Measurements from ENCODE around the gene UCHL5.
"Not testable (repeated sequence)": the region's sequence is repeated elsewhere in the genome, so short reads cannot be mapped to it uniquely, and the experiment has no call there.

The UCHL5 gene

DNA sequence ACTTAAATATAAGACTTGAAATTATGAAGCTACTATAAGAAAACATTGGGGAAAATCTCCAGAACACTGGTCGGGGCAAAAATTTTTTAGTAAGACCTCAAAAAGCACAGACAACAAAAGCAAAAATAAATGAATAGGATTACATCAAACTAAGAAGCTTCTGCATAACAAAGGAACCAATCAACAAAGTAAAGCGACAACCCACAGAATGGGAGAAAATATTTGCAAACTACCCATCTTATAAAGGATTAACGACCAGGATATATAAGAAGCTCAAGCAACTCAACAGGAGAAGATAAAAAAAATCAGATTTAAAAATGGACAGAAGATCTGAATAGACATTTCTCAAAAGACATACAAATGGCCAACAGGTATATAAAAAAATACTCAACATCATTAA lies 19.1 kb downstream of the UCHL5 start:
- no peak for ATAC-seq
- H3K27ac Mint-ChIP-seq = no peak overlapping the region
- peaks cover 30% of the 10 kb centered on the region for H3K4me1 Mint-ChIP-seq
- peaks cover 40% of the 10 kb centered on the region for H3K36me3 Mint-ChIP-seq
- no peak overlapping the region for H3K4me3 Mint-ChIP-seq
- no peak for DNase-seq (ENCODE audit: low spot score in 2 of 2)
- H3K9me3 Mint-ChIP-seq = no peaks in the 10 kb centered on the region

DNA sequence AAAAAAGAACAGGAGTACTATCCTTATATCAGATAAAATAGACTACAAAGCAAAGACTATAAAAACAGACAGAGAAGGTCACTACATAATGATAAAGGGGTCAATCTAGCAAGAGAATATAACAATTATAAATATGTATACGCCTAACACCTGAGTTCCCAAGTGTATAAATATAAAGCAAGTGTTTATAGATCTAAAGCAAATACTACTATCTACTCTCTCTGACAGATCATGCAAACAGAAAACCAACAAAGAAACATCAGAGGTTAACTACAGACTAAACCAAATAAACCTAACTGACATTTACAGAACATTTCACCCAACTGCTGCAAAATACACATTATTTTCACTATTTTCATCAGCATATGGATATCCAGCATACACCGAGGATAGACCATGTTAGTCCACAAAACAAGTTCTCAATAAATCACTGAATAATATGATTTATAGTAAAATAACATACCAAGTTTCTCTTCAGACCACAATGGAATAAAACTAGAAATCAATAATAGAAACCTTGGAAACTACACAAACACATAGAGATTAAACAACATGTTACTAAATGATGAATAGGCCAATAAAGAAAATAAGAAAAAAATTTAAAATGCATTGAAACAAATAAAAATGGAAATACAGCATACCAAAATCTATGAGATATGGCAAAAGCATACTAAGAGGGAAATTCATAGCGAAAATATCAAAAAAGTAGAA lies 22.7 kb downstream of the UCHL5 start:
- H3K4me1 Mint-ChIP-seq = peaks cover 40% of the 10 kb centered on the region
- no peak overlapping the region for H3K4me3 Mint-ChIP-seq
- ATAC-seq (no peak), DNase-seq (ENCODE audit: low spot score in 2 of 2) (no peak)
- H3K36me3 Mint-ChIP-seq = peaks cover 45% of the 10 kb centered on the region
- no peak overlapping the region for H3K27ac Mint-ChIP-seq
- no peaks in the 10 kb centered on the region for H3K9me3 Mint-ChIP-seq

DNA sequence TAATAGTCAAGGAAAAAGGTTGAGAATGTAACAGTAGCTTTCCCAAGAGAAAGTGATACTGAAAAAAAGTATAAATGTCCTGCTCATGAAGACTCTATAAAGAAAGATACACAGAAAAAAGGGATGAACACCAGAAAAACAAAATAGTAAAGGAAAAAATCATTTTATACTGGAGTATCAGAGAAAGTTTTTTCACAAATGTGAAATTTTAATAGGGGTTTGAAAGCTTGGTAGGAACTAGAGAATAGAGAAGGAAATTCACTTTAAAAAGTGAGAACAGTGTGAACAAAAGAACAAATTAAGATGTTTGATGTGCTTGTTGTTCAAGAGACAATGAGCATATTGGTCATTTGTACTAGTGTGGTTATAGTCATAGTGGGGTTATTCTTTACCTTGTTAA lies 25.6 kb downstream of the UCHL5 start:
- H3K36me3 Mint-ChIP-seq = peaks cover 54% of the 10 kb centered on the region
- ATAC-seq = no peak
- H3K4me1 Mint-ChIP-seq = peaks cover 25% of the 10 kb centered on the region
- H3K4me3 Mint-ChIP-seq = no peak overlapping the region
- H3K27ac Mint-ChIP-seq = no peak overlapping the region
- no peaks in the 10 kb centered on the region for H3K9me3 Mint-ChIP-seq
- no peak for DNase-seq (ENCODE audit: low spot score in 2 of 2)

DNA sequence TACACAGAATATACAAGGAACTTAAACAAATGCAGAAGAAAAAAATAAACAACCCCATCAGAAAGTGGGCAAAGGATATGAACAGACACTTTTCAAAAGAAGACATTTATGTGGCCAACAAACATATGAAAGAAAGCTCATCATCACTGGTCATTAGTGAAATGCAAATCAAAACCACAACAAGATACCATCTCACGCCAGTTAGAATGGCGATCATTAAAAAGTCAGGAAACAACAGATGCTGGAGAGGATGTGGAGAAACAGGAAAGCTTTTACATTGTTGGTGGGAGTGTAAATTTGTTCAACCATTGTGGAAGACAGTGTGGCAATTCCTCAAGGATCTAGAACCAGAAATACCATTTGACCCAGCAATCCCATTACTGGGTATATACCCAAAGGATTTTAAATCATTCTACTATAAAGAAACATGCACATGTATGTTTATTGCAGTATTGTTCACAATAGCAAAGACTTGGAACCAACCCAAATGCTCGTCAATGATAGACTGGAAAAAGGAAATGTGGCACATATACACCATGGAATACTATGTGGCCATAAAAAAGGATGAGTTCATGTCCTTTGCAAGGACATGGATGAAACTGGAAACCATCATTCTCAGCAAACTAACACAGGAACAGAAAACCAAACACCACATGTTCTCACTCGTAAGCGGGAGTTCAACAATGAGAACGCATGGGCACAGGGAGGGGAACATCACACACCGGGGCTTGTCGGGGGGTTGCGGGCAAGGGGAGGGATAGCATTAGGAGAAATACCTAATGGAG lies 26.3 kb downstream of the UCHL5 start:
- DNase-seq (ENCODE audit: low spot score in 2 of 2); H3K4me3 Mint-ChIP-seq; ATAC-seq; H3K9me3 Mint-ChIP-seq; H3K27ac Mint-ChIP-seq: not testable (repeated sequence)
- peaks cover 25% of the 10 kb centered on the region for H3K4me1 Mint-ChIP-seq
- peaks cover 54% of the 10 kb centered on the region for H3K36me3 Mint-ChIP-seq

DNA sequence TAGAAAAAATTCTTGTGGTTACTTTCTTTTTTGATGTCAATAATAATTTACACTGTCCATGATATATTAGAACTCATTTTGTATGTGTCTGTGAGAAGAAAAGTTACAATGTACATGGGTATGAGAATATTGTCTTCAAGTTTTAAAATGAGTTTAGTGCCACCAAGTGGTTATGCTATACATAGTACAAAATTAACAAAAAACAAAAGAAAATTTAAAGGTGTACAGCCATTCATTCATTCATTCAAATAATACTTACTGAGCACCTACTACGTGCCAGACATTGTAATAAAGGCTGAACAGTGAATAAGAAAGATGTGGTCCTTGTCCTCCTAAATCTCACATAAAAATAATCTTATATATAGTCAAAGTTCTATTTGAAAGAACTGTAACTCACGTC lies 27.7 kb downstream of the UCHL5 start:
- H3K9me3 Mint-ChIP-seq = no peaks in the 10 kb centered on the region
- no peak overlapping the region for H3K27ac Mint-ChIP-seq
- H3K4me1 Mint-ChIP-seq = peaks cover 13% of the 10 kb centered on the region
- no peak for ATAC-seq
- H3K36me3 Mint-ChIP-seq = peaks cover 55% of the 10 kb centered on the region
- no peak overlapping the region for H3K4me3 Mint-ChIP-seq
- DNase-seq (ENCODE audit: low spot score in 2 of 2) = no peak

DNA sequence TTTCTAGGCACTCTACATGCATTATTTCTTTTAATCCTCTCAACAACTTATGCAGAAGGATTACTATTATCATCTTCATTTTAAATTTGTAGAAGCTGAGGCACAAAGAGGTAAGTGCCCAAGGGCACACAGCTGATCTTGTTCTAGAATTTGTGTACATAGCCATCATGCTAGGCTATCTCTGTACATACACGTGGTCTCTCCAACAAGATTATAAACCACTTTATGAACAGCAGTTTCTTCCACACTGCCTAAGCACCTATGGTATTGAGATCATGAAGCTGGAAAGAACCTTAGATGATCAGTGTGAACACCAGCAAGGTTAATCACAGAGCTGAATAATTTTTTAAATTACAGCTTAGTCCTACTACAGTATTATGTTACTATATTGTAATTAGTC lies 28.9 kb downstream of the UCHL5 start:
- no peak for DNase-seq (ENCODE audit: low spot score in 2 of 2)
- Mint-ChIP-seq H3K4me1 (peaks cover 10% of the 10 kb centered on the region), H3K4me3 (no peak overlapping the region), H3K27ac (peak overlapping the region; percentile 12), H3K36me3 (peaks cover 63% of the 10 kb centered on the region), H3K9me3 (no peaks in the 10 kb centered on the region)
- no peak for ATAC-seq

DNA sequence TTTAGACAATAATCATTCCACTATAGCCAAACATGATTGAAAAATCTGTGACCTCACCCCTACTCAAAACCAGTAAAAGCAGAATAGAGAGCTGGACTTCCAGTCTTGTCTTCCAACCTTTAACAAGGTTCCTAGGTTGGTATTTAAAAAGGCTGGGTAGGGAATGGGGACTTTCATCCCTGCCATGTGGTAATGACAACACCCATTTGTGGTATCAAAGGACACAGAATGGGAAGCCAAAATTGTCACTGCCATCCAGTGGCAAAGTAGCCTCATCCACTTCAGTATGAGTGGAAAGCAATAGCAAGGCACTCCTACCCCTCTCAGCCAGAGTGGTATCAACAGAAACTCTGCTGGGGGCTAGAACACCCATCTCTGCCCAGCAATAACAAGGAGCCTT lies 33.9 kb downstream of the UCHL5 start:
- no peak overlapping the region for H3K27ac Mint-ChIP-seq
- H3K36me3 Mint-ChIP-seq = peaks cover 85% of the 10 kb centered on the region
- H3K4me3 Mint-ChIP-seq = no peak overlapping the region

DNA sequence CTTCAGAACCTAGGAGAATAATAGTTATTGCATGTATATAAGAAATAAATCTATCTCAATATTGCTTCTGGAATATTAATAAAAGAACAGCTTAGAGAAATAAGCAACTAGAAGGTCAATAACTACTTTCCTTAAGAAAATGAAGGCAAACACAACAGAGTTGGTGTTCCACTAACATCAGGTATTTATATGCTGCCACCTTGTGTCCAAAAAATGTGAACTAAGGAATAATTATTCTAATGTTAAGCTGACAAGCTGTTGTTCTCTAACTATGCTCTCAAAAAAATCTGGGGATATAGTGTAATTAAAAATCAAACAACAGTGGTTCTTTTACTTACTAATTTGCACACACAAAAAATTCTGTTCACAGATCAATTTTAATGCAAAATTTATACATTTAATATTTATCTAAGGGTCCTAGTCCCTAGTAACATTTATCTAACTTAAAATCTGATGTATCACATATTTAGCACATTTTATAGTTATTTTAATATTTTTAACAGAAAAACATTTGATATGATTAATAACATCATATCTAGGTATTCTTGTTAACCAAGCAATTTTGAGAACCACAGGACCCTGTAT lies 39.6 kb downstream of the UCHL5 start:
- no peak overlapping the region for H3K4me3 Mint-ChIP-seq
- ATAC-seq (no peak), DNase-seq (ENCODE audit: low spot score in 2 of 2) (no peak)
- no peaks in the 10 kb centered on the region for H3K9me3 Mint-ChIP-seq
- H3K4me1 Mint-ChIP-seq = no peaks in the 10 kb centered on the region
- H3K27ac Mint-ChIP-seq = no peak overlapping the region
- H3K36me3 Mint-ChIP-seq = peaks cover 49% of the 10 kb centered on the region

More for the DNA sequence above, 33.9 kb downstream of the UCHL5 start:
- DNase-seq (ENCODE audit: low spot score in 2 of 2) (no peak), ATAC-seq (no peak)
- no peaks in the 10 kb centered on the region for H3K9me3 Mint-ChIP-seq
- no peaks in the 10 kb centered on the region for H3K4me1 Mint-ChIP-seq

DNA sequence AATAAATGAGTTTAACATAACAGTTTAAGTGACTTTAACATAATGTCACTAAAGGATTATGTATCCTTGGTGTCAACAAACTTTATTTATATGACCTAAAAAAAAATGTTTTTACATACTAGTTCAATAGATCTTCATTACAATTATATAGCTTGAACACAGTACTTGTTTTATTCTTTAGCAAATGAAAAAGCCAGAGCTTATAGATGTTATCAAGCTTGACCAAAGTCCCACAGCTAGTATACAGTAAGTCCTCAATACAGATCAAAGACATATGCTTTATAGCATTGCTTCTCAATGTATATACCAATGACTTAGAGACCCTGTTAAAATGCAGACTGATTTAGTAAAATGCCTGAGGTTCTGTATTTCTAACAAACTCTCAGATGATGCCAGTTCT lies 42.4 kb downstream of the UCHL5 start:
- no peak for DNase-seq (ENCODE audit: low spot score in 2 of 2)
- no peak for ATAC-seq
- Mint-ChIP-seq H3K36me3 (peaks cover 23% of the 10 kb centered on the region), H3K27ac (no peak overlapping the region), H3K4me1 (no peaks in the 10 kb centered on the region), H3K4me3 (no peak overlapping the region), H3K9me3 (no peaks in the 10 kb centered on the region)

DNA sequence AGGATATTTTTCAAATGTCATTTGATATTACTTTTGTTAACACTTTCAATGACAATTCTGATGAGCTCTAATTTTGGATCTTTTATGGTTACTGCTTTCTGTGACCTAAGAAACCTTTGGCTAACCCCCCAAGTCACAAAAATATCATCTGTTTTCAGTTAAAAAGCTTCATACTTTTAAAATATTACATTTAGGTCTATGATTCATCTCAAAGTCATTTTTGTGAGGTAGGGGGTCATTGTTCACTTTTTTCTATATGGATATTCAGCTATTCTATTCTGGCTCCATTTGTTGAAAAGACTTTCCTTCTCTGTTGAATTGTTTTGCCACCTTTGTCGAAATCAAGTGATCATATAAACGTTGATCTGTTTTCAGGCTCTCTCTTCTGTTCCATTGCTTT lies 44.8 kb downstream of the UCHL5 start:
- Mint-ChIP-seq H3K36me3 (peaks cover 15% of the 10 kb centered on the region), H3K4me1 (no peaks in the 10 kb centered on the region)

DNA sequence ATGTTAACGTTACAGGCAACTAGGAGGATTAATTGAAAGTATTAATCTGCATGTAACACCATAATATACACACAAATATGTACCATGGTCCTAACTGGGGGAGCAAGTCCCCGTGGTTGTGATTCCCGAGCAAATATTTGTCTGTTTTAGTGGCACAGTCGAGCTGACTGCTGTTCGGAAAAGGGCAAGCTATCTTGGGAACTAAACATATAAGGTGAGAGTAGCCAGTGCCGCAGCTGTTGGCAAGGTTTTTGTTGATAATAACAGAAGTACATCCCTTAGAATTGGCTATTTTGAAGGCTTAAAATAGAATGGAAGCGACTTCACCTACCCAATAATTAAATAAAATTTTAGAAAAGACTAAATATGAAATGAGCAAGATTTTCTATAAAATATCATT lies 45.5 kb downstream of the UCHL5 start:
- Mint-ChIP-seq H3K9me3 (no peaks in the 10 kb centered on the region), H3K27ac (no peak overlapping the region), H3K4me1 (no peaks in the 10 kb centered on the region), H3K4me3 (no peak overlapping the region), H3K36me3 (peaks cover 17% of the 10 kb centered on the region)
- no peak for ATAC-seq
- DNase-seq (ENCODE audit: low spot score in 2 of 2) = no peak

More for the DNA sequence above, 44.8 kb downstream of the UCHL5 start:
- ATAC-seq (no peak), DNase-seq (ENCODE audit: low spot score in 2 of 2) (no peak)
- H3K27ac Mint-ChIP-seq = no peak overlapping the region
- H3K9me3 Mint-ChIP-seq = no peaks in the 10 kb centered on the region
- H3K4me3 Mint-ChIP-seq = no peak overlapping the region

DNA sequence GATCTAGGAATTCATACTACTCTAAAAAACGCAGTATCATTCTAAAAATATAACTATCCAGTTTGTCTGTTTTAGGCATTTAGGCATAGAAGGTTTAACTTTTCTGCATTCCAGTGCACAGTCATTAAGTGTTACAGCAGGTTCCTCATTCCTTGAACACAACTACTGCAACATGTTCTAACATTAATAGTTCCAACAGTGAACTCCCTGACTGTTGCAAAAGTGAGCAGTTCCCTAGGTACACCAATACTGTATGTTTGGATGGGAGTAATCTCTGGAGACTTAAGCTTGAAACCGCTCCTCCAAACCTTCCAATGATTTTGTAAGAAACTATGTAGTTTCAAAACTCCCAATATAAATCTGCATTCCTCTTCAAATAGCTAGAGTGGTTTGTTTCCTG lies 46.2 kb downstream of the UCHL5 start:
- no peak for DNase-seq (ENCODE audit: low spot score in 2 of 2)
- H3K9me3 Mint-ChIP-seq = no peaks in the 10 kb centered on the region

DNA sequence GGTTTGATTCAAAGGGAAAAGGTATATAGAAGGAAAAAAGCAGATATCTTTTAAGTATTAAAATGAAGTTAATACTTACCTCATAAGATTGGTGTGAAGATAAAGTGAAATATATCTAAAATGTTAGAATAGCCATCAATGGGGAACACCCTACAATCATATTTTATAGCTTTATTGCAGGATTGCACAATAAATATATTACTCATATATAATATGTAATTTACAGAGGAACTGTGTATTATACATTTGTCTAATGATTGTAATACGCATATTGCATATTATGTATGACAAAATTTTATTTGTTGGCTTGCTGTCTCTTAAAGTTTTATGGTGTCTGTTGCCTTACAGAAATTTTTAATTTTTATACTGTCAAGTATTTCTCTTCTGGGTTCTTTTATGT lies 47.8 kb downstream of the UCHL5 start:
- DNase-seq (ENCODE audit: low spot score in 2 of 2) (no peak), ATAC-seq (no peak)
- H3K27ac Mint-ChIP-seq = no peak overlapping the region
- no peaks in the 10 kb centered on the region for H3K9me3 Mint-ChIP-seq
- H3K36me3 Mint-ChIP-seq = peaks cover 17% of the 10 kb centered on the region
- H3K4me3 Mint-ChIP-seq = no peak overlapping the region
- H3K4me1 Mint-ChIP-seq = no peaks in the 10 kb centered on the region

More for the DNA sequence above, 46.2 kb downstream of the UCHL5 start:
- H3K36me3 Mint-ChIP-seq = peaks cover 17% of the 10 kb centered on the region
- H3K27ac Mint-ChIP-seq = no peak overlapping the region
- no peak overlapping the region for H3K4me3 Mint-ChIP-seq
- no peaks in the 10 kb centered on the region for H3K4me1 Mint-ChIP-seq
- no peak for ATAC-seq

DNA sequence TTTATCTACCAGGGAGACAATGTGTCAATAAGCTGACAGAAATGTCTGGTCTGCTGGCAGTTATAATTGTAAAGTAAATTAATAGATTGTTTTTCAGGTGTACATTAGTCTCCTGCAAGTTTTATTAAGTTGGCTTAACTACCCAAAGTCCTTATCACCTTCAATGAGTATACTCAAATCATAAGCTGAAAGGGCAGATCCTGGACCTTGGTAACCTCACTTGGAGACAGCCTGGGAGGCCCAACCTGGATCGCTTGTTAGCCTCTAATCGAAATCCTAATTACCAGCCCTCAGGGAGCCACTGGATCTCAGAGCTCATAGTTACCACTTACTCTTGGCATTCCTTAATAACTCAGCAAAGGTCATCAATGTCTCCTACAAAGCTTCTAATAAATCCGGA lies 49.7 kb downstream of the UCHL5 start:
- no peak overlapping the region for H3K4me3 Mint-ChIP-seq
- peaks cover 8% of the 10 kb centered on the region for H3K4me1 Mint-ChIP-seq
- peaks cover 9% of the 10 kb centered on the region for H3K36me3 Mint-ChIP-seq
- no peak overlapping the region for H3K27ac Mint-ChIP-seq
- no peaks in the 10 kb centered on the region for H3K9me3 Mint-ChIP-seq
- ATAC-seq = no peak
- DNase-seq (ENCODE audit: low spot score in 2 of 2) = no peak

DNA sequence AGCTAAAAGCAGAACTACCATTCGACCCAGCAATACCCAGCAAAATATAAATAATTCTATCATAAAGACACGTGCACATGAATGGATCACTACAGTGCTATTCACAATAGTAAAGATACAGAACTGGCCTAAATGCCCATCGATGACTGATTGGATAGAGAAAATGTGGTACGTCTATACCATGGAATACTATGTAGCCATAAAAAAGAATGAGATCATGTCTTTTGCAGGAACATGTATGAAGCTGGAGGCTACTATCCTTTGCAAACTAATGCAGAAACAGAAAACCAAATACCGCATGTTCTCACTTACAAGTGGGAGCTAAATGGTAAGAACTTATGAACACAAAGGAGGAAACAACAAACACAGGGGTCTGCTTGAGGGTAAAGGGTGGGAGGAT lies 53.4 kb downstream of the UCHL5 start:
- ATAC-seq = no peak
- Mint-ChIP-seq H3K4me3 (no peak overlapping the region), H3K27ac (no peak overlapping the region), H3K9me3 (no peaks in the 10 kb centered on the region), H3K4me1 (peaks cover 12% of the 10 kb centered on the region), H3K36me3 (peaks cover 17% of the 10 kb centered on the region)
- DNase-seq (ENCODE audit: low spot score in 2 of 2) = no peak

DNA sequence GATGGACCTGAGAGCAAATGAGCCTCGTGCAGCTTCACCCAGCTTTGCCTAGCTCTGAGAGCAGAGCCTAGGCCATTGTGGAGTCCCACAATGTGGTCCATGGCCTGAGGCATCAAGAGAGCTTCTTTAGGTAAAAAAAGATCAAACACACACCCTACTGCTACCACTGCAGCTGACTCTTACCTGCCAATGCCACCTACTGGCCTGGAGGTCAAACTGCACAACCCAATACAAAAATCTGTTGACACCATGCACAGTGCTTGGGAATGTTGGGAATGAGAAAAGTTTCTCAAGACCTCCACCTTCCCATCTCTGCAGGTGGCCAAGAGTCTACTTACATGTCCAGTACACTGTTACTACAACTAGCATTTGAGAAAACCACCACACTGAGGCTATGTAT lies 60.6 kb downstream of the UCHL5 start:
- DNase-seq (ENCODE audit: low spot score in 2 of 2) (no peak), ATAC-seq (no peak)
- H3K4me3 Mint-ChIP-seq = no peak overlapping the region
- peaks cover 18% of the 10 kb centered on the region for H3K36me3 Mint-ChIP-seq
- H3K9me3 Mint-ChIP-seq = no peaks in the 10 kb centered on the region
- H3K27ac Mint-ChIP-seq = no peak overlapping the region
- peaks cover 11% of the 10 kb centered on the region for H3K4me1 Mint-ChIP-seq
